GM12891 (cell line): ENCODE data around the gene RFLNA.

ENCODE experiments used
- POLR2A ChIP-seq: IDR thresholded peaks from 2 replicates; pipeline ENCODE4 v1.6.1; 2011; ENCODE audit warnings: low read depth, low read length, control low read depth
- POLR2AphosphoS5 ChIP-seq: IDR thresholded peaks from 2 replicates; pipeline ENCODE4 v1.6.1; 2011; ENCODE audit warnings: low read depth, low read length, control low read depth
- SPI1 ChIP-seq: IDR thresholded peaks from 2 replicates; pipeline ENCODE4 v1.6.1; 2011; ENCODE audit warnings: low read depth, low read length, control low read depth
- TAF1 ChIP-seq: IDR thresholded peaks from 2 replicates; pipeline ENCODE4 v1.6.1; 2011; ENCODE audit warnings: low read depth, low read length, control low read depth

GRCh38 chr12:124337622-124338021 lies 42.7 kb downstream of the RFLNA start:
- no peak for TF ChIP-seq POLR2AphosphoS5
- TF ChIP-seq TAF1 = no peak
- no peak for TF ChIP-seq POLR2A
- no peak for TF ChIP-seq SPI1
